Muscle of arm (tissue), 12 donors: ENCODE results near the gene MACROD2. TPM values are rescaled to one million over a fixed set of nuclear protein-coding genes. Genes with fewer than 3 reads are reported as not detected.

Source experiments
- DNase-seq: peaks from one replicate; pipeline ENCODE4 v3.0.0-alpha.2; 2013
- polyA plus RNA-seq, 12 donors: library from polyadenylated mRNA; unstranded; fragments of 120-200 nt; gene quantifications; one replicate each; pipeline ENCODE4 v1.2.1, GENCODE V29; 2013; ENCODE audit not compliant: insufficient read length in 12 of 12

MACROD2 gene
- polyA plus RNA-seq, 12 donors: 2.7 to 19.1 (median 4.0) TPM; not detected in 1

DNA sequence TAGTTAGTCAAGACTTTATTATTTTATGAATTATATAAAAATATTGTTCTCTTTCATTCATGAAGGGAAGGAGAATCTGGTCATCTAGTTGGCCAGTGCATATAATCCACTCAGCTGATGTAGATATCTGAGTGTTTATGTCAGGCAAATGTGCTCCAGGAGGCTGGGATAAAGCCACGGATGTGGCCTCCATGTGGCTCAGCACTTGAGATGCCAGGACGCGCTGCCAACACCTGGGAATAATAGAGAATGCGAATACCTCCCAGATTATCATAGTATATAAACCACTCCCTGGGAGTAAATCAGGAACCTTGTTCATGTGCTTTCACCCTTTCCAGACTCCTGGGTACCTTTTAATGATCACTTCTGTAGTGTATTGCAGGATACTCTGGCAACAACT, 1571.9 kb downstream of the MACROD2 start:
- no peak for DNase-seq

DNA sequence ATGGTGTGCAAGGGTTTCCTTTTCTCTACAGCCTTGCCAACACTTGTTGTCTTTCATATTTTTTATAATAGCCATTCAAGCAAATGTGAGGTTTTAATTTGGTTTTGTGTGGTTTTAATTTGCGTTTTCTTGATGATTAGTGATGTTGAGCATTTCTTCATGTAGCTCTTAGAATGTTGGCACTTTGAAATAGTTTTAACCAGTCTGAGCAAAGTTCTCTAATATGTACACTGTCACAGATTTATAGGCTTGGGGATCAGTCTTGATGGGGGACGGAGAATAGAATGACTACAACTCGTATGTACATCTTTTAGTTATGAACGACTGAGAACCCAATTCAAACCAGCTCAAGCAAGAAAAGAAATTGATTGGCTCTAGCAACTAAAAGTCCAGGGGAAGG, 1574.8 kb downstream of the MACROD2 start:
- no peak for DNase-seq

DNA sequence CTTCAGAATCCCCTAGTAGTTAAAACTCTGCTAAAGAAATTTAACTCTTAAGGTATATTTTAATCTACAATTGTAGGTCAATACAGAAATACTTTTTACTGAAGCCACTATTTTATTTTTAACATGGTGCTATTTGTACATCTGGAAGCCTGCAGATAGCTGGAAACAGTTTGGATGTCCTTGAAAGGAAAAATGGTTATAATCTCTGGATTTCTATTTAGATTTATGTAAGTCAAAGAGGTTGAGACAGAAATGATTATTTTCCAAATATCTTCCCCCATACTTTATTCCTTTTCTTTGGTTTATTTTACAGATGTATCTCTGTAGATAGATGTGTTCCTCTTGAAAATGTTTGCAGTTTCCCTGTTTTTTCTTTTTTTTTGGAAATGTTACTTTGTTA, 1575.7 kb downstream of the MACROD2 start:
- DNase-seq: no peak

DNA sequence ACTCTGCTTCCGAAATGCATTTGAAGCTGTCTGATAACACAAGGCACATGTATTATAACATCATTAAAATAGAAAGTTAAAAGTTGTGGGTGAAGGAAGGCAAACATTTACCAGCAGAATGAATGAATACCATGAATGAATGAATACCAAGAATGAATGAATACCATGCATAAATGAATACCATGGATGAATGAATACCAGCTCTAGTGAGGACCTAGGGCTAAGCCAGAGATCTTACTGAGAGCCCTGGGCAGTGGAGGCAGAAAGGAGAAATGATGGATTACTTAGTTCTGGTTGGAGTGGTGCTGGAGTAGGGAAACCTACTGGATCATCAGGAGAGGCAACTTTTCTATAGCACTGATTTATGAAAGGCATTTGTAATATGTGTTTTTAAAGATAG, 1579.9 kb downstream of the MACROD2 start:
- no peak for DNase-seq

DNA sequence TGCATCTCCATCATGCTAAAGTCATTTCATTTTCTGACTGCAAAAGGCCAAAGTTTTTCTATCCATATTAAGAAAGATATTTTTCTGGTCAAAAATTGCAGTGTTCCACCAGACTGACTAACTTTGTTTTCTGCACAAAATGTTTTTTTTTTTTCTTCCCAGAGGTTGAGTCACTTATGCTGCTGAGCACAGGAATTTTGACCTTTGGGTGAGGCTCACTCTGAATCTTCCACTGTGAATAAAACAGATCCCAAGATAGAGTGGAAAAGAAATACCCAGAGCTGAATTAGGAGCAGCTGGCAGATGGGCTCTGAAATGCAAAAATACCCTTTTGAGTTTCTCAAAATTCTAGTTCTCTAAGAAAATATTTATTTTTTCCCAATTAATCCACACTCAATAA, 1581.1 kb downstream of the MACROD2 start:
- no peak for DNase-seq

DNA sequence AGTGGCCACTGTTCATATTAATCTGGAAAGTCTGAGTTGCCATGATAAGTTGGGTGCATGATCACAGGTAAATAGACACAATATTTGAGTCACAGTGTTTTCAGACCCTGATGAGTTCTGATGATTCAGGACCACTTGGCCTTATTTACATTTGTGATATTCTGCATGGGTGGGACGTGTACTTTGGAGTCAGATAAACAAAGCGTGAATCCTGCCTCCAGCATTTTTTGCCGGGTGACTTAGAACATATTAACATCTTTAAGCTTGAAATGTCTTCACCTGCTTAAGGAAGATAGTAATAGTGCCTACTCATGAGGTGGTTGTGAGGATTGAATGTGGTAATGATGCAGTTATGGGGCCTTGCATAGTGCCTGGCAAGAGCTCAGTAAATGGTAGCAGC, 1582.8 kb downstream of the MACROD2 start:
- no peak for DNase-seq

DNA sequence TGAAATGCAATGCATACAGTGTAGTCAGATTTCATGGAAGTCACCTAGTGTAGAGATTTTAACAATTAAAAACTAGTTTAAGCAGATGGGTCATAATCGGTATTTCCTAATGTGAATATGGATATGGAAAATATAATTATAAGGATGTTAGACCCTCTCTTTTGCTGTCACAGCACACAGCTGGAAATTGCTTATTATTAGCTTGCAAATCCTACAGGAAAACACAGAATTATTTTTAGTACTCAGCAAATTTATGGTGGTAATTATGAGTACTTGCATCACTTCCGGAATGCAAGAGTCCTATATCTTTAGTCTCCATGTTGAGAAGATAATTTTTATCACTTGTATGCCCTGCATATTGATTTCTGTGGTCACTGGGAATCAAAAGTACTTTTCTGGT, 1584.4 kb downstream of the MACROD2 start:
- no peak for DNase-seq

DNA sequence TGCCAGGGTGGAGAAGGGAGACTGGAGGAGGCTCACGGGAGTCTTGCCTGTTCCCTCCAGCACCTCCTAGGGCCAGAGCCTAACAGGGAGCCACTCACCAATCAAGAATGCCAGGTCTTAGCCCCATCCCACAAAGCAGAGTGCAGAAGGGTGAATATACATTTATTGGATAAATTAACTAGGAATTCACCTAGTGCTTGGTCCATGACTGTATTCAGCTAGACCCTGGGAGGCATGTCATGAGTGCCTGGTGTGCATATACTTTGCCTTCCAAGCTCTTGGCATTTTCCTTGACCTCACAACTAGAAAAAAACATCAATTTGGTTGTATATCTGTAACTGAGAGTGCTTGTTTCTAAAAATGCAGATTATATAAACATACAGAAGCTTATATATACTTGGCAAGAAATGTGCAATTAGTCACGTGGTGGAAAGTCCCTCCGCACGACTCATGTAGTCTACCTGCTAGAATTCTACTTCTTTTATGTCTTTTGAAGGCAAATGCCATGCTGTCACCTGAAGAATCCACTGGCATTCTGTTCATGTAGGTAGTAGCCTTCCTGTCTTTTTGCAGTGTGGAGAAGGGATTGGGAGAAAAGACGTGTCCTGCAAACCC, 1586.9 kb downstream of the MACROD2 start:
- DNase-seq: no peak

DNA sequence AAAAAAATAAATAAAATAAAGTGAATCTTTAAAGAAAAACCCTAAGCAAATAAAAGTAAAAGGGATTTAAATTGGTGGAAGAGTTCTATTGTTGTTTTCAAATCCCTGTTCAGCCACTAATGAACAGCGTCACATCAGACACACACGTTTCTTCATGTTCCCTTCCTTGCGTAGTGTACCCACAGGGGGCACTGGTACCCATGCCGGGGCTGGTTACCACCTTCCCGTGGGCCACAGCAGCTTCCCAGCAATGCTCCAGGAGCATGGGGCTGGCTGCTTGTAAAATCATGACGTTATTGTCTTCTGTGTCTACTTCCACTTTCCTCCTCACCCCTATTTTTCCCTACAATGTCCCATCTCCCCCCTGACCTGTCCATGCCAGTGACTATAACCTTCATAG, 1589.2 kb downstream of the MACROD2 start:
- DNase-seq: no peak

DNA sequence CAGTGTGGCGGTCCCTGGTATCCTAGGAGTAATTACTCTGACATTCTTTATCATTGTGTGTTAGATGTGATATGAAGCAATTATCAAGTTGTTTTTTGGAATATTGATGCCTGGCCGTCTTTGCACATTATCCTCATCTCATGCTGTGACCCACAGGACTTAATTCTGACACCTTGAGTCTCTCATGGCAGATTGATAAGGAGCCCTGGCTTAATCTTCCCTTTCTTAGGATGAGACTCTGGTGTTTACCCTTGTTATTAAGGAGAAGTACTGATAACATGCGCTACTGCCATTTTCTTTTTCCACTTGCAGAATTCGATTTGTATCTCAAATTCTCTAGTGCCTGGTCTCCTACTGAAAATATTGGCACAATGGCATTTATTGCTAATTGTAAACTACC, 1597.8 kb downstream of the MACROD2 start:
- DNase-seq: no peak

DNA sequence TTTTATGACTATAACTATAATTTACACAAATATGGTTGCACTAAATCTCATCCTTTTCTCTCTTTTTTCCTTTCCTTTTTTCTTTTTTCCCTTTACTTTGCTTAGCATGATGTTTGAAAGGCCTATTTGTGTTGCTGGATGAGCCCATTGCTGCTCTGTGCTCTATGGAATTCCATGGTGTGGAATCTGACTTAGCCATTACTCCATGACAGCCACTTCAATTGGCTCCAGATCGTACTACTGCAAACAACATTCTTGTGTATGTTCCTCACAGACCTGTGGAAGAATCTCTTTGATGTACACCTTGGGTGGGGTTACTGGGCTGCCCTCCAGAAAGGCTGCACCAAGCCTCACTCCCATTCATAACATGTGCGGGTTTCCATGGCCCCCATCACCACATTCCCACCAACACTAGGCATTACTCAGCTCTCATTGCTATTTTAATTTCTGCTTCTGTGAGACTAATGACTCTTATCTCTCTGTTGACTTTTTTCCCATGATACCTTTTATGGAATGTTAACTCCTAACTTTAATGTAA, 1598.9 kb downstream of the MACROD2 start:
- DNase-seq: no peak

DNA sequence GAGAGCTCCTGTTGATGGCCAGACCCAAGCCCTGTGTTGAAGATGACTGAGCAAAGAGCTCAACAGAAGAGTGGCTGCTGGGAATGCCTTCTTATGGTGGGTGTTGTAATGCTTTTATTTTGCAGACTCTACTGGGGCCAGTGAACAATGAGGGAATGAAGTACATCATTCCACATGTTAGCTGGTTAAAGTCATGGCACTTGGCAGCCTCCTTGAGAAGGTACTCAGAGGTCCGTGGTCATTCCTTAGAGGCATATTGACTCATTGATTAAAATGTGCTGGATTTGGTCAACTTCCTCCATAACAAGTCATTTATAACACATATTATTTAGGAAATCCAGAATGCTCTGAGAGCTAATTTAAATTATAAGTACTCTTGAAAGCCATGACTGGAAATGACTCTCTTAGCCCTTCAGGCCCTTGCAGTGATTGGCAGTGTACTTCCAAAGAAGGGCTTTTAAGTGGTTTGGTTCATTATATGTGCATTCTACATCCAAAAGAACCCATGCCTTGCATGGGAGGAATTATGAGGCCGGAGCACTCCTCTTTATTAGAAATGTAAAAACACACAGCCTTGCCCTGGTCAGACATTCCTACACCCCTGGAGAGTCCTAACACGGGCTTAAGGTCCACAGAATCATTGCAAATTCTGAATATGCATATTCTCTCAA, 1601.0 kb downstream of the MACROD2 start:
- DNase-seq: no peak

DNA sequence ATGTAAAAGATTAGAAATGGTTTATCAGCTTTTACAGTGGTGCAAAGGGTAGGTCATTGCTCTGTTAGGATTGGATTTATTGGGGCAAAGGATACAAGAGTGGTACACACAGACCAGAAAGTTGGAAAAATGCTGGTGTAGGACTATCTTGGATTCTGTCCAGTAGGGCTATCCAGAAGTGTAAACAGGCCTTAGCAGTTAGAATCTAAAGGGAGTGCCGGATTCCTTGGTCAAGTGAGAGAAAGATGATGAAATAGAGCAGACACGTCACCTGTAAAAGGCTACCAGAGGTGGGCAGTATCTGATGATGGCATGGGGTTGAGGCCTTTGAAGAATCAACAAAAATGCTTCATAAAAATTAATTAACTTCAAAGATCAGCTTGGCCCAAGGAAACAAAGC, 1602.0 kb downstream of the MACROD2 start:
- DNase-seq: no peak

DNA sequence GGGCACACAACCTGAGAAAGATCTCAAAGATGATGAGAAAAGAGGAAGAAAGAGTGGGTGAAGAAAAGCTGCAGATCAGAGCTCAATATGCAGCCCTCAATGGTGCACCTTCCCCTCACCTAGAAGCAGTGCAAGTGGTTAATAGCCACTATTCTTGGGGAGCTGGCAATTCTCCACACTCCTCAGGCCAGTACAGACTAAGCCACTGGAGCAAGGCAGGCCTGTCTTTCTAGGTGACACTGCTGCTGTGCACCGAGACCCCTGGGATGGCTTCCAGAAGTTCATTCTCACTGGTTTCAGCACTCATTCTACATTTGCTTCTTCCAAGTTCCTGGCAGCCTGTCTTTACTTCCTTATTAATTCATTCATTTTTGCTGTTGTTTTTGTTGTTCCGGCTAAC, 1604.6 kb downstream of the MACROD2 start:
- DNase-seq: no peak

DNA sequence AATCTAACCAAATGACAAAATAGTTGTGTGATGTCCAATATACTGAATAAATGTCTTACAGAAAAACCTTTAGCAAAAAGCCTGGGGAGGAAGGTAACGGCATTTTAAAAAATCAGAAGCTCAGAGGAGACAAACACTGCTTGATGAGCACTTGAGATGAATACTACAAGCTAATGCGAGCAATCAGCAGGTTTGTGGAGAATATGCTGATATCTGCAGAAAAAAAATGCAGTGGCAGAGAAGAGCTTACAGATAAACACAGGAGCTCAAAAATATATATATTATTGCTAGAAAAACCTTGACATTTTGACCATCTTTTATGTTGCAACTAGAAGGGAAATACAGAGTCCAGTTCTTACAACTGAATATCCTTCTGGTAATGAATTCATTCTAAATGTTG, 1605.2 kb downstream of the MACROD2 start:
- DNase-seq: no peak

DNA sequence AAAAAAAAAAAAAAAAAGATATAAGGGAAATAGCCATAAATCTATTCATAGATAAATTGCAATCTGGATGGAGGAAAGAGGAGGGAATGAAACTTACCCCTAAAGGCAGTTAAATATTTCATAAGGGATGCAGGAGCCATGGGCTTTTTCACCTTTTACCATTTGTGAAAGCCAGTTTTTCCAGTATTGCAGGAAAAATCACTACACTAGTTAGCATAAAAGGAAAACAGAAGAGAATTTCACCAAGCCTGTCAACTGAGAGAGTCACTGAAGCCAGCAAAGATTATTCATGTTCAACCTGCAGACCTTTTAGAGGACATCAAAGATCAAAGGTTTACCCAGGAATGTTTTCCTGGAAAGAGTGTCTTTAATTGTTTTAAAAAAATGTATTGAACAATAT, 1608.2 kb downstream of the MACROD2 start:
- DNase-seq: no peak

DNA sequence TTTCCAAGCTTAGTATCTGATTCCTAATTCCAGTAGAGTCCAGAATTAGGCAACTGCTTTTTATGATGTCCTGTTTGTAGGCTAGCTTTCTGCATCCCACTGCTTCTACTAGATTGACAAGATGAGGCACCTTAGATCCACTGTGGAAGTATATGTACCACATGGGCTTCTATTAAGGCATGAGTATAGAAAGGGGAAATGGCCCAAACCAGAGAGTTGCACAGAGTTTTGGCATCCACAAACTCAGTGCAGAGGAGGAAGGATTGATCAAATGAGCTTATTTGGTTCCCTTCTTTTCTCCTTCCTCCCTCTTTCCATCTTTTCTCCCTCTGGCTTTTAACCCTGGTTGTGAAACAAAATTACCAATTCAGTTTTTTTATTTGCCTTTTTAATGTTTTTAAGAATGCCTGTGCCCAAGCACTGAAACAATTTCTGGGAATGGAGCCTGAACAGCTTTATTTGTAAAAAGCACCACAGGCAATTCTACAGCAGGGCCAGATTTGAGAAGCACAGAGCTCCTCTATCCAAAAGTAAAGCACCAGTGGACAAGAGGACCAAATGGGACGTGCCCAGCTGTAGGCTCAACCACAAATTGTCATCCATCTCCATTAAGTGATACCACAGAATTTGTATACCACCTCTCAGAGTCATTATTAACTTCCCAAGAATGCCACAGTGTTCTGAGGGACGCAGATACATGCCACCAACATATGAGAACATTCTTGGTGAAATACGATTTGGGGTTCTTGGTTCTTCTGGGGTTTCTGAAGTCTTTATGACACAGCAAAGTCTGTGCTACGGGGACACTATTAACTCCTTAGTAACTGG, 1608.9 kb downstream of the MACROD2 start:
- DNase-seq: no peak

DNA sequence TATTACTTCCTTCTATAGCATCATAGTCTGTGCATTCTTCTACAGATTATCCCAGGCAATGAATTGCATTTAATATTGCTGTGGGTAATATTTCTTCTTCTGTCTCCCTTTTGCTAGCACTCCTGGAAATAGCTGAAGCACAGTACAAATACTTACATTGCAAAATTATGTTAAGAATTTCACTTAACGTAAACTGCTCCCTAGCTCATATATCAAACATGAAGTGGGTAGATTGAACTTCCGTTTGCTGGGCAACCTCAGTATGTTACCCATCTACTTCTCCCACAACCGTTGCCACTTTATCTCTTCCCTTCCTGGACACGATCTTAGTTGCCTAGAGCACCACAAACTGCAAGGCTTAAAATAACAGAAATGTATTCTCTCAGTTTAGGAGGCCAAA, 1614.6 kb downstream of the MACROD2 start:
- no peak for DNase-seq

DNA sequence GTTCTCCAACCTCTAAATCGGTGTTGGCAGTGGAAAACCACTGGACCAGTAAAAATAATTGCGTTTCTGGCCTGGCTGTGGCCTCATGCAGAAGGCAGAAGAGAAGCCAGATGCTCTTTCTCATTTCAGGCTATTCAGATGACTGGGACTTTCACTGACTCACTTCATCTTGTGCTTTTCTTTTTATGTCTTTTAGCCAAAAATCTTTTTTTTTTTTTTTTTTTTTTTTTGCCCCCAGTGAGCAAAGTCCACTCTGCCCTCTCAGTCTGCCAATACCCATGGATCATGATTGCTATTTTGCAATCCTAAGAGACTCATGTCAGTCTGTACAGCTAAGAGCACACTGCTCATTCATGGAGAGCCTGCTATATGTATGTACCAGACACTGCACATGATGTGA, 1615.5 kb downstream of the MACROD2 start:
- no peak for DNase-seq

DNA sequence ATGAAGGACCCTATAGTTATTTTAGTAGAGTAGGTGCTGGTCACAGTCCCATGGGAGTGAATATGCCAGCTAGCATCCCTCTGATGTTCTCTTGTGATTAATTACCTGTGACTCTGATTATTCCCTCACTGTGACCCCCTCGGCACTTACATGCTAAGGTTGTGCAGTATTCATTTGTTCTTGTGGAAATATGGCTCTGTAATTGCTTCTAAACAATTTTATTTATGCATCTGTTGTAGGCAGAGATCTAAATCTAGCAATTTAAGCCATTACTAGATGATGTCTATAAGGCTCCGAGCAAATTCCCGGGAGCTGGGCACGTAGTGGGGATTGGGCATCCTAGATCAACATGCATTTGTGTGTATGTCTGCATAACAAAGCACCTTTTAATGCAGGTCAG, 1616.2 kb downstream of the MACROD2 start:
- no peak for DNase-seq

DNA sequence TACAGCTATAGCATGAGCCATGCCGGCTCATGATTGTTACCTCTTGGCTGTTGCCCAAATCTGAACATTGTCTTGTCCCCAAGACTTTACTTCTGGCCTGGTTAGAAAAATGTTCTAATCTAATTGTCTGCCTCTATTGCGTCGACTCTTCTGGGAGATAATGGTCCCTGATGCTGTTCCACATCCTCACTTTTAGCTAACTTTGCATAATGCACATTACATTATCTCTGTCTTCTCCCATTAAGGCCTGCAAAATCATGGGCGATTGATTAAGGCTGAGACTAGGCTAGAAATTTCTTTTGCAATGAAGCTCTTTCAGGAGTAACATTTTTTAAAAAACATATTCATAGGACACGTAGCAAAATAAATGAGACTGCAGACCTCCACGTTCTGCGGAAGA, 1616.9 kb downstream of the MACROD2 start:
- DNase-seq: no peak

DNA sequence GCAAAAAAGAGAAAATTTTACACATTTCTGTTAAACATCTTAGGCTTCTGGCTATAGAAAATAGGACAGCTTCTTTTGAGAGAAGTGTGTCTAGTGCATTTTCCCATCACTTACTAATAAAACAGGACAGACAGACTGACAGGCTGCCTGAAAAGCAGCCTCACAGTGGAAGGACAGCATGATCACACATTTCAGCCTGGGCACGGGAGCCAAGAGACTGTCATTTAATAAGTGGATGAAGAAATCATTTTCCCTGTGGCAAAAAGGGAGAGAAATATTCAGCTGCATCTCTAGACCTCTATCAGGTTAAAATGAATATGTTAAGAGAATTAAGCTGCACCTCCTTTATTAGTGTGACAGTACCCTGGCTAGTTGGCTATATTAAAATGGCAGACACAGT, 1617.5 kb downstream of the MACROD2 start:
- DNase-seq: no peak

DNA sequence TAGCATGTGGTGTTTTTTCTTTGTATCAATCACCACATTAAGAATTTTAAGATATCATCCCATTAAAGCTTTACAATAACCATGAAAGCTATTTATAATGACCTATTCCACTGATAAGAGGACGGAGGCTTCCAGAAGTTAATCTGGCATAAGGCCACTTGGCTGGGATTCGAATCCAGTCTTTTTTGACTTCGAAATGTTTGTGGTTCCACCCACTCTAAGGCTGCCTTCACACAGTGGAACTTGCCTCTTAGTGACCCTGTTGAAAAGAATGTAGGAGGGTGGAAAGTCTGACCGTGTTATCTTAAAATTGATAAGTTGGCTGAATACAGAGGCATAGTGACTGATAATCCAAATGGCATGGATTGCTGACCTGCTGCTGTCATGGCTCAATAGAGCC, 1618.2 kb downstream of the MACROD2 start:
- DNase-seq: no peak
